ENCODE data around the gene ARHGEF33. TPM values are rescaled to one million over a fixed set of nuclear protein-coding genes. Genes with fewer than 3 reads are reported as not detected.

ARHGEF33 gene
- total and polyA plus RNA-seq, 2 experiments from 2014 or later: 0.54 to 0.75 TPM

GRCh38 chr2:38948995-38949394 is 59.3 kb downstream of the ARHGEF33 start:
- Histone ChIP-seq H4K20me1 (ENCODE audit: insufficient read depth) (no peaks in the 10 kb centered on the region), H3K9ac (no peak overlapping the region), H3K27ac (no peak overlapping the region), H3F3A (ENCODE audit: insufficient read depth) (peaks cover 11% of the 10 kb centered on the region), H3K79me2 (ENCODE audit: insufficient read depth) (no peaks in the 10 kb centered on the region), H3K9me2 (ENCODE audit: insufficient read depth) (no peaks in the 10 kb centered on the region), H3K36me3 (ENCODE audit: low read depth) (no peaks in the 10 kb centered on the region), H3K27me3 (replicated peaks; ENCODE audit: insufficient read depth) (no peaks in the 10 kb centered on the region), H3K4me2 (ENCODE audit: unreplicated experiment) (no peak overlapping the region), H3K4me1 (ENCODE audit: insufficient read depth) (peaks cover 6% of the 10 kb centered on the region; the same call in 1 of the 2 replicates), H3K4me3 (no peak overlapping the region), H2AFZ (no peak overlapping the region), H3K9me3 (ENCODE audit: low read depth) (no peaks in the 10 kb centered on the region)
- in situ Hi-C loops (cut with MboI): no loop called here
- TF ChIP-seq EZH2phosphoT487 (IDR thresholded peaks at IDR 0.05; ENCODE audit: insufficient read depth, low read depth) (no peak), EZH2 (IDR thresholded peaks at IDR 0.05; ENCODE audit: insufficient read depth, poor library complexity, severe bottlenecking) (no peak)
- DNase-seq: no peak
- WGBS, 2 experiments (ENCODE audit: low coverage in 1 of 2, low lambda C conversion rate in 2 of 2, missing lambda C conversion rate in 2 of 2): 57 to 60% methylated on average over 4 of the region's 4 CpGs

- Histone ChIP-seq H3K9me2 (ENCODE audit: insufficient read depth) (no peaks in the 10 kb centered on the region), H3K4me3 (no peak overlapping the region), H3F3A (ENCODE audit: insufficient read depth) (peaks cover 11% of the 10 kb centered on the region), H3K79me2 (ENCODE audit: insufficient read depth) (no peaks in the 10 kb centered on the region), H4K20me1 (ENCODE audit: insufficient read depth) (no peaks in the 10 kb centered on the region), H2AFZ (no peak overlapping the region), H3K9me3 (ENCODE audit: low read depth) (no peaks in the 10 kb centered on the region), H3K27ac (no peak overlapping the region), H3K9ac (no peak overlapping the region), H3K4me2 (ENCODE audit: unreplicated experiment) (no peak overlapping the region), H3K36me3 (ENCODE audit: low read depth) (no peaks in the 10 kb centered on the region), H3K27me3 (replicated peaks; ENCODE audit: insufficient read depth) (no peaks in the 10 kb centered on the region), H3K4me1 (ENCODE audit: insufficient read depth) (peaks cover 6% of the 10 kb centered on the region; the same call in 1 of the 2 replicates)
- TF ChIP-seq EZH2 (IDR thresholded peaks at IDR 0.05; ENCODE audit: insufficient read depth, poor library complexity, severe bottlenecking) (no peak), EZH2phosphoT487 (IDR thresholded peaks at IDR 0.05; ENCODE audit: insufficient read depth, low read depth) (no peak)
- no peak for DNase-seq
- in situ Hi-C loops (cut with MboI): no loop called here
These were observed 62.1 kb downstream of the ARHGEF33 start for GRCh38 chr2:38951766-38952165.

DNA sequence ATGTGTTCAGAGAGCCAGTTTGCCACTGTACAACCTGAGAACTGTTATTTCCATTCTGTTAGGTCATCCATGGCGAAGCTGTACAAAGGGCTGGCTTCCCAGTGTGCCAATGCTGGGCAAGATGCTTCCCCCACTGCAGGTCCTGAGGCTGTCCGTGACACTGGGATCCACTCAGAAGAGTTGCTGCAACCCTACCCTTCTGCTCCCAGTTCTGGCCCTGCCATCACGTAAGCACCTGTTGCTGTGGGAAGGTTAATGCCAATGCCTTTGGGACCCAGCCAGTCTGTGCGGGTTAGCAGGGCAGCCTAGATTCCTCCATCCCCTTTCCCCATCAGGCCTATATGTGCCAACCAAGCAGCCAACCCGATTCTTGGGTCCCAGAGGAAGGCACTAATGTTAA is 68.3 kb downstream of the ARHGEF33 start:
- WGBS, 2 experiments (ENCODE audit: low coverage in 1 of 2, low lambda C conversion rate in 2 of 2, missing lambda C conversion rate in 2 of 2): 78 to 84% methylated on average over 5 of the region's 5 CpGs
- Histone ChIP-seq H3K4me3 (no peak overlapping the region), H3K36me3 (ENCODE audit: low read depth) (no peaks in the 10 kb centered on the region), H3K9me2 (ENCODE audit: insufficient read depth) (no peaks in the 10 kb centered on the region), H3K4me2 (ENCODE audit: unreplicated experiment) (no peak overlapping the region), H3K9me3 (ENCODE audit: low read depth) (no peaks in the 10 kb centered on the region), H4K20me1 (ENCODE audit: insufficient read depth) (no peaks in the 10 kb centered on the region), H3K9ac (no peak overlapping the region), H3K4me1 (ENCODE audit: insufficient read depth) (no peaks in the 10 kb centered on the region), H3F3A (ENCODE audit: insufficient read depth) (no peaks in the 10 kb centered on the region), H2AFZ (no peak overlapping the region), H3K27ac (no peak overlapping the region), H3K27me3 (replicated peaks; ENCODE audit: insufficient read depth) (no peaks in the 10 kb centered on the region), H3K79me2 (ENCODE audit: insufficient read depth) (no peaks in the 10 kb centered on the region)
- in situ Hi-C loops (cut with MboI): no loop called here
- no peak for TF ChIP-seq EZH2phosphoT487 (IDR thresholded peaks at IDR 0.05; ENCODE audit: insufficient read depth, low read depth)
- DNase-seq: no peak

DNA sequence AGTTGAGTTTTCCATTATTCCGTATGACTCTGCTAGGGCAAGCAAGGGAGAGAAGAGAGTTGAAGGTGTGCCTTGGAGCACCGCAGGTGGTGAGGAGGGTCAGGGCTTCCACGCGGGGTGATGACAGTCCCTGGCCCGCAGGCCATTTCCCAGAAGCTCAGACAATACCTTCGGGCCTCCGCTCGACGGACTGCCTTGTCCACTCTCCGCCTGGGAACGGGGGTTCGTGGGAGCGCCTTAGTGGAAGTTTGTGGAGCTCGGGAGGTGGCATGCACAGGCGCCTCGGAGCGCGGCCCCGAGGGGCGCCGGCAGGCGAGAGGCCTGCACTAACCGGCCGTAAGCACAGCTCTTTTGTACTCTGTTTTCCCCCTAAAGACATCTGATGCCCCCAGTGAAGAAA is 69.8 kb downstream of the ARHGEF33 start:
- H3F3A ChIP-seq (ENCODE audit: insufficient read depth): no peaks in the 10 kb centered on the region
- 98 to 99% methylated on average over 23 to 24 of the region's 24 CpGs for WGBS, 2 experiments (ENCODE audit: low coverage in 1 of 2, low lambda C conversion rate in 2 of 2, missing lambda C conversion rate in 2 of 2)
- no peaks in the 10 kb centered on the region for H3K79me2 ChIP-seq (ENCODE audit: insufficient read depth)
- no peak overlapping the region for H3K27ac ChIP-seq
- in situ Hi-C loops (cut with MboI): no loop called here
- H2AFZ ChIP-seq: peak overlapping the region; percentile 83
- TF ChIP-seq EZH2phosphoT487 (IDR thresholded peaks at IDR 0.05; ENCODE audit: insufficient read depth, low read depth): no peak
- no peak for TF ChIP-seq EZH2 (IDR thresholded peaks at IDR 0.05; ENCODE audit: insufficient read depth, poor library complexity, severe bottlenecking)
- H3K4me3 ChIP-seq: no peak overlapping the region; the same call in 1 of the 2 replicates
- no peak for DNase-seq
- H3K9me3 ChIP-seq (ENCODE audit: low read depth): no peaks in the 10 kb centered on the region
- no peaks in the 10 kb centered on the region for H3K9me2 ChIP-seq (ENCODE audit: insufficient read depth)
- H3K36me3 ChIP-seq (ENCODE audit: low read depth): no peaks in the 10 kb centered on the region
- H3K4me2 ChIP-seq (ENCODE audit: unreplicated experiment): no peak overlapping the region
- H4K20me1 ChIP-seq (ENCODE audit: insufficient read depth): no peaks in the 10 kb centered on the region
- H3K27me3 ChIP-seq (replicated peaks; ENCODE audit: insufficient read depth): no peaks in the 10 kb centered on the region
- H3K4me1 ChIP-seq (ENCODE audit: insufficient read depth): no peaks in the 10 kb centered on the region
- H3K9ac ChIP-seq: no peak overlapping the region

All from GM23248 (cell line).